ENCODE results near the gene ABCF1.

Gene ABCF1

DNA sequence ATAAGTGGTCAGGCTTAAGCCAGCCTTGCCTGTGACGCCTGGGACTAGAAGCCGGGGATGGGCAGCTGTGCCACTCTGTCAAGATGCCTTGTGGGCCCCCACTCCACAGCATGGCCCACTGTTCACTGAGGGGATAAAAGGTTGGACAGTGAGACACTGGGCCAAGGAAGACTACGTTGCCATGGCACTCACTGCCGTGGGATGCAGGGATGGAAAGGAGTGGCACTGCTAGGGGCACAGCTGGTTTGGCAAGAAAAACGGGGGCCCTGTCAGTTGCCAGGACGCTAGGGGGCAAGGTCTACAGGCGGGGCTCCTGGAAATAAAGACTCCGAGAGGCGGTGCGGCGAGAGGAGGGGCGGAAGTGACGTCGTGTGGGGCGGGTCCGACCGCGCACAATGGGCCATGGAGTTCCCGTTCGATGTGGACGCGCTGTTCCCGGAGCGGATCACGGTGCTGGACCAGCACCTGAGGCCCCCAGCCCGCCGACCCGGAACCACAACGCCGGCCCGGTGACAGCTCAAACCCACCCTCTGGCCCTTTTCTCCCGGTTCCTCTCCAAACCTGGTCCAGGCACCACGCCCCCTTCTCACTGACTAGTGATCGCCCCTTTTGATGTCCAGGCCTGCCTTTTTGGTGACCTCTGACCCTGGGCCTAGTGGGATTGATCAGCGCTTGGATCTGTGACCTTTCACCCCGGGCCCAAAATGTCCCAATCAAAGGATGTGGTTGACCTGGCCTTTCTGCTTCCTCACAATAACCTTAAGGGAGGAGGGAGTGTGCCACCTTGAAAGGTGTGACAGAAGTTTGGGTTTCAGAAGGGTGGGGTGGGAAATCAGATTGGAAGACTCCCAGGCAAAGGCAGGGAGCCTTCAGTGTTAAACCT lies 55.5 kb downstream of the ABCF1 start, which contains the start of gene ATAT1:
Gene ATAT1, plus strand, starts transcription at position 391 of the 883 bp plus-strand sequence.
- DNase-seq (ENCODE audit: low spot score): peak; percentile 82

DNA sequence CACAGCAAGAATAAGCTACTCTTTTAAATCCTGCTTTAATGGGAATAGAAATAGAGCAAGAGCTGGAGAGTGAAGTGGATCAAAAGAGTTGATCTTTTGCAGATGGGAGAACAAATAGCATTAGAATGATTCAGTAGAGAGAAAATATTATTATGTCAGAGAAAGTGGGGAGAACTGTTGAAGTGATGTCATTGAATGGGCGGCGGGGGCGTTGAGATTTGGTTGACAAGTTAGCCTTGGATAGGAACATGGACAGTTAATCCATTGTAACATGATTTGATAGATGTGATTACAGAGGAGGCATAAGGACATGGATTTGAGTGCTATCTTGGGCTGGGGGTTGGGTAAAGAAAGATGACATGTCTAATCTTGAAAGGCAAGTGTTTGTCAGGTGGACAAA lies 64.6 kb downstream of the ABCF1 start:
- no peak for DNase-seq (ENCODE audit: low spot score)

DNA sequence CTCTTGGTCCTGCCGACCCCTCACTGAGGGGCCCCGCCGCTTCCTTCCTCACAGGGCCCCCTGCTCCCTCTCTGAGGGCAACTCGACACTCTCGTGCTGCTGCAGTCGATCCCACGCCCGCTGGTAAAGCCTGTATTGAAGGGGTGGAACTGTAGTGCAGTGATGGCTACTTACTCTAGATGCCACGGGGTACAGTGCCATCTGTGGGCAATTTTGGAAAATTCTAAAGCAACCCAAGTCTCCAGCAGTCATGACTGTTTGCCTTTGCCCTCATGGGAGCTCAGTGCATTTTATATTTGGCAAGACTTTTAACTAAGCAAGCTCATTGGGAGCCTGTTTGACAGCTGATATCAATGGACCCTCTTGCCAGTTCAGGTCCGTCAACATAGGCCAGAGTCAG lies 69.2 kb downstream of the ABCF1 start:
- no peak for DNase-seq (ENCODE audit: low spot score)

DNA sequence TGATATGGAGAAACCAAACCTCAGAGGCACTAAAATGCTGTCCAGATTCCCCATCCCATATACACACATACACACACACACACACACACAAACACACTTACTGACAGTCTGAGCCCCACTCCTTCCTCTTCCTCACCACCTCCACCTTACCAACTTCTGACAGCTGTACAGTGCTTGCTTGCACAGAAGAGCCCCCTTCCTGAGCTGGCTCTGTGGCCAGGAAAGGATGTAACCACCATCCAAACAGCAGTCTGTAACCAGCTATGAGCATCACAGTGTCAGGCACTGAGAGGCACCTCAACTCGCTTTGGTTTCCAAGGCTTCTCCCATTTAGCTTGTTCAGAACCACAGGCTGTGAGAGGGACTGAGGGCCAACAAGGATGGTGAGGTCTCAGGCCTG lies 69.8 kb downstream of the ABCF1 start:
- no peak for DNase-seq (ENCODE audit: low spot score)

Measured in pons (tissue), 1 donor.